Endothelial cell of umbilical vein (primary cell): Measurements from ENCODE around the gene CFAP43. TPM values are rescaled to one million over a fixed set of nuclear protein-coding genes. Genes with fewer than 3 reads are reported as not detected.

Experiments used
- BruUV-seq: library from RNA; stranded (reverse); fragments of 400-500 nt; replicated peaks from 2 replicates; lab custom pipeline; 2021; lab: Mats Ljungman, UMichigan
- CTCF ChIA-PET: fragments of 300-600, 350-600 bp; sonication (Branson Sonifier 250); formaldehyde crosslinking; loops from one replicate; lab custom pipeline; 2021; ENCODE audit warnings: antibody characterized with exemption, inconsistent platforms; lab: Charles Lee
- POLR2A ChIA-PET: fragments of 300-600, 350-600 bp; sonication (Branson Sonifier 250); formaldehyde crosslinking; loops from one replicate; lab custom pipeline; 2021; ENCODE audit warnings: antibody characterized with exemption, inconsistent platforms; lab: Charles Lee
- DNase-seq: peaks from one replicate; pipeline ENCODE4 v3.0.0-alpha.2; 2011; ENCODE audit warnings: low read depth, low spot score
- FAIRE-seq: peaks from 2 replicates; lab custom pipeline; 2011; peaks lifted over from hg19 to GRCh38; lab: Jason Lieb, UNC
- H2AFZ ChIP-seq: 2 replicates; pipeline ENCODE4 v1.6.0; 2012; ENCODE audit warnings: low read depth, low read length, control low read depth, inconsistent platforms
- H3K27ac ChIP-seq: 2 replicates; pipeline ENCODE4 v1.5.1; 2011; ENCODE audit warnings: low read depth, mild to moderate bottlenecking, control low read depth, low read length, moderate library complexity; ENCODE audit not compliant: insufficient read depth
- H3K27me3 ChIP-seq, 2 experiments: 2 replicates each; pipeline versions ENCODE4 v1.6.0 to v1.6.1; 2011; ENCODE audit warnings: low read length in 2 of 2, mixed read lengths in 1 of 2; ENCODE audit not compliant: control insufficient read depth in 2 of 2, insufficient read depth in 2 of 2
- H3K36me3 ChIP-seq, 2 experiments: 2 replicates in 1 of 2; 3 replicates in 1 of 2; pipeline ENCODE4 v1.5.1; 2011; ENCODE audit warnings: low read length in 2 of 2, mild to moderate bottlenecking in 1 of 2, moderate library complexity in 1 of 2; ENCODE audit not compliant: control insufficient read depth in 2 of 2, insufficient read depth in 2 of 2; ENCODE audit errors: extremely low read depth in 1 of 2
- H3K4me1 ChIP-seq: 3 replicates; pipeline ENCODE4 v1.5.1; 2011; ENCODE audit warnings: mild to moderate bottlenecking, low read length; ENCODE audit not compliant: control insufficient read depth, insufficient read depth; ENCODE audit errors: extremely low read depth
- H3K4me2 ChIP-seq: 2 replicates; pipeline ENCODE4 v1.6.1; 2011; ENCODE audit warnings: low read length, control low read depth, mixed read lengths; ENCODE audit not compliant: insufficient read depth
- H3K4me3 ChIP-seq, 3 experiments: fragments of 200-600 bp in 1 of 3; sonication (generic), shearing (Covaris generic) in 1 of 3; replicated peaks in 1 of 3; 2 replicates each; pipeline ENCODE4 v1.5.1; 2011 to 2016; ENCODE audit warnings: control low read depth in 3 of 3, low read length in 3 of 3, mild to moderate bottlenecking in 2 of 3, inconsistent platforms in 1 of 3, low read depth in 1 of 3, moderate library complexity in 1 of 3; ENCODE audit not compliant: insufficient read depth in 1 of 3
- H3K79me2 ChIP-seq: 2 replicates; pipeline ENCODE4 v1.6.0; 2012; ENCODE audit warnings: low read length, inconsistent platforms; ENCODE audit not compliant: control insufficient read depth, insufficient read depth
- H3K9ac ChIP-seq: replicated peaks from 2 replicates; pipeline ENCODE3; 2011; ENCODE audit warnings: low read length, control low read depth; ENCODE audit not compliant: insufficient read depth; ENCODE audit errors: extremely low read depth
- H3K9me1 ChIP-seq: replicated peaks from 3 replicates; pipeline ENCODE4 v1.6.0; 2011; ENCODE audit warnings: mild to moderate bottlenecking, low read length; ENCODE audit not compliant: control insufficient read depth, insufficient read depth; ENCODE audit errors: extremely low read depth
- H3K9me3 ChIP-seq: replicated peaks from 2 replicates; pipeline ENCODE4 v1.5.1; 2012; ENCODE audit warnings: low read length, inconsistent platforms; ENCODE audit not compliant: control insufficient read depth, insufficient read depth
- H4K20me1 ChIP-seq: replicated peaks from 2 replicates; pipeline ENCODE3; 2011; ENCODE audit warnings: mild to moderate bottlenecking, low read length; ENCODE audit not compliant: control insufficient read depth, insufficient read depth; ENCODE audit errors: extremely low read depth
- CTCF ChIP-seq, 2 donors: IDR thresholded peaks; 1 replicate in 1 of 2; 2 replicates in 1 of 2; pipeline ENCODE4 v1.5.1; 2011; ENCODE audit warnings: low read length in 2 of 2, mild to moderate bottlenecking in 2 of 2, moderate library complexity in 2 of 2, control low read depth in 1 of 2, inconsistent platforms in 1 of 2, low read depth in 1 of 2; ENCODE audit not compliant: insufficient read depth in 1 of 2; ENCODE audit errors: extremely low read depth in 1 of 2
- EZH2 ChIP-seq: IDR thresholded peaks from 2 replicates; pipeline ENCODE4 v1.6.1; 2012; ENCODE audit warnings: borderline replicate concordance, low read depth, mild to moderate bottlenecking, moderate library complexity, low read length, inconsistent platforms; ENCODE audit not compliant: severe bottlenecking
- FOS ChIP-seq: IDR thresholded peaks from 2 replicates; pipeline ENCODE4 v1.6.1; 2011; ENCODE audit warnings: mild to moderate bottlenecking, low read length, moderate library complexity, borderline replicate concordance; ENCODE audit not compliant: insufficient read depth
- GATA2 ChIP-seq: IDR thresholded peaks from 2 replicates; pipeline ENCODE4 v1.7.0; 2011; ENCODE audit warnings: low read depth, mild to moderate bottlenecking, moderate library complexity, mixed read lengths, low read length; ENCODE audit not compliant: insufficient read length, insufficient read depth
- JUN ChIP-seq: IDR thresholded peaks from 2 replicates; pipeline ENCODE4 v1.6.1; 2011; ENCODE audit warnings: borderline replicate concordance, low read depth; ENCODE audit not compliant: insufficient read length, insufficient read depth
- MAX ChIP-seq: IDR thresholded peaks from 2 replicates; pipeline ENCODE4 v1.6.1; 2011; ENCODE audit not compliant: insufficient read depth, insufficient read length
- MYC ChIP-seq: IDR thresholded peaks from one replicate; pipeline ENCODE4 v1.6.1; 2011; ENCODE audit warnings: mild to moderate bottlenecking, low read depth, low read length
- POLR2A ChIP-seq: IDR thresholded peaks from 2 replicates; pipeline ENCODE4 v1.6.1; 2012; ENCODE audit warnings: low read depth, mild to moderate bottlenecking, control low read depth, low read length
- POLR2AphosphoS5 ChIP-seq: IDR thresholded peaks from 2 replicates; pipeline ENCODE4 v1.6.1; 2012; ENCODE audit warnings: low read depth, mild to moderate bottlenecking, control low read depth, low read length, moderate library complexity; ENCODE audit not compliant: insufficient read depth
- dilution Hi-C: fragments of 300-500 bp; cut with MboI; formaldehyde crosslinking; loops from one replicate; pipeline ENCODE4 v1.15.0; 2019; ENCODE audit warnings: low sequenced_read_pairs; ENCODE audit not compliant: extremely low pct_ligation_motif_present
- intact Hi-C: fragments of 100-400 bp; cut with micrococcal nuclease; formaldehyde crosslinking; loops from one replicate; pipeline ENCODE4 v1.10.0; 2022
- polyA plus RNA-seq, 4 experiments: library from polyadenylated mRNA; depleted of rRNA in 3 of 4; stranded (reverse) in 3 of 4; unstranded in 1 of 4; fragments of >200 nt; gene quantifications; 2 replicates each; pipeline versions ENCODE4 v1.2.1 to v1.2.3, GENCODE V29; 2011 to 2012; ENCODE audit warnings: missing spikeins in 1 of 4
- total RNA-seq: library from RNA; stranded (reverse); gene quantifications from 2 replicates; pipeline ENCODE4 v1.2.3, GENCODE V29; 2021

CFAP43 gene
- total and polyA plus RNA-seq, 2 donors (not counting 3 experiments of a cell fraction or from before 2014, with no cell fraction given): 0.04 TPM; not detected in 1

GRCh38 chr10:104253106-104253505 lies 20.9 kb upstream of the CFAP43 start:
- Histone ChIP-seq H3K27ac (no peak overlapping the region), H3K4me2 (no peak overlapping the region), H3K27me3 (peaks cover 2% of the 10 kb centered on the region in 2 experiments), H4K20me1 (no peaks in the 10 kb centered on the region), H3K79me2 (peaks cover 37% of the 10 kb centered on the region), H2AFZ (no peak overlapping the region), H3K4me3 (no peak overlapping the region), H3K9ac (no peak overlapping the region), H3K9me3 (no peaks in the 10 kb centered on the region), H3K4me1 (peaks cover 28% of the 10 kb centered on the region), H3K9me1 (no peaks in the 10 kb centered on the region), H3K36me3 (peaks cover 2 to 3% of the 10 kb centered on the region in 2 experiments)
- POLR2A ChIA-PET: no interaction called here
- TF ChIP-seq POLR2AphosphoS5: no peak
- TF ChIP-seq EZH2: no peak
- no peak for TF ChIP-seq FOS
- no peak for TF ChIP-seq MAX
- no peak for TF ChIP-seq MYC
- TF ChIP-seq GATA2: no peak
- TF ChIP-seq CTCF (IDR thresholded peaks at IDR 0.05; ENCODE audit: extremely low read depth in 1 of 2, insufficient read depth in 1 of 2, low read depth in 1 of 2, low read length in 2 of 2): no peak
- no peak for TF ChIP-seq JUN
- no peak for TF ChIP-seq POLR2A
- no TSS peak for BruUV-seq
- FAIRE-seq (no peak), DNase-seq (no peak)
- intact Hi-C loops: no loop called here
- CTCF ChIA-PET: interaction anchor here (1.9 kb wide), 1 partner anchor 23 kb away, joined by 5 read pairs; no protein-coding TSS in a partner anchor
- dilution Hi-C loops: no loop called here
